Astrocyte (in vitro differentiated cells and primary cell): ENCODE results near the gene TNNI3. TPM values are rescaled to one million over a fixed set of nuclear protein-coding genes. Genes with fewer than 3 reads are reported as not detected.
A peak's percentile ranks its signal among the peaks of the same experiment; 100 is the strongest.

Source experiments
- DNase-seq: peaks from one replicate; pipeline ENCODE4 v3.0.0-alpha.2; 2010; ENCODE audit warnings: low read depth
- FAIRE-seq: peaks from 2 replicates; lab custom pipeline; 2011; peaks lifted over from hg19 to GRCh38; lab: Jason Lieb, UNC
- H2AFZ ChIP-seq: 2 replicates; pipeline ENCODE4 v1.6.0; 2012; ENCODE audit warnings: low read depth, low read length, inconsistent platforms
- H3K27ac ChIP-seq: 2 replicates; pipeline ENCODE4 v1.5.1; 2011; ENCODE audit warnings: low read depth, low read length, inconsistent platforms
- H3K27me3 ChIP-seq: 2 replicates; pipeline ENCODE4 v1.6.0; 2011; ENCODE audit warnings: low read length, inconsistent platforms; ENCODE audit not compliant: insufficient read depth
- H3K36me3 ChIP-seq: 2 replicates; pipeline ENCODE4 v1.5.1; 2011; ENCODE audit warnings: low read length, inconsistent platforms; ENCODE audit not compliant: insufficient read depth
- H3K4me1 ChIP-seq: 2 replicates; pipeline ENCODE4 v1.5.1; 2011; ENCODE audit warnings: low read length, inconsistent platforms; ENCODE audit not compliant: insufficient read depth
- H3K4me2 ChIP-seq: 2 replicates; pipeline ENCODE4 v1.6.0; 2012; ENCODE audit warnings: low read length, inconsistent platforms
- H3K4me3 ChIP-seq: 2 replicates; pipeline ENCODE4 v1.5.1; 2011; ENCODE audit warnings: low read depth, mild to moderate bottlenecking, low read length, inconsistent platforms; ENCODE audit not compliant: insufficient read depth
- H3K79me2 ChIP-seq: 2 replicates; pipeline ENCODE4 v1.6.0; 2012; ENCODE audit warnings: mild to moderate bottlenecking, low read length, inconsistent platforms; ENCODE audit not compliant: insufficient read depth
- H3K9ac ChIP-seq: 2 replicates; pipeline ENCODE4 v1.6.0; 2012; ENCODE audit warnings: mild to moderate bottlenecking, low read length, inconsistent platforms
- H3K9me3 ChIP-seq: 2 replicates; pipeline ENCODE4 v1.5.1; 2012; ENCODE audit warnings: low read depth, mild to moderate bottlenecking, low read length, inconsistent platforms; ENCODE audit not compliant: insufficient read depth
- H4K20me1 ChIP-seq: 2 replicates; pipeline ENCODE4 v1.6.0; 2012; ENCODE audit warnings: low read length, inconsistent platforms; ENCODE audit not compliant: insufficient read depth
- H3K27ac Mint-ChIP-seq: one replicate; pipeline ENCODE4 v1.8.0; 2021; ENCODE audit warnings: mild to moderate bottlenecking, mixed read lengths; ENCODE audit not compliant: unreplicated experiment
- H3K27me3 Mint-ChIP-seq: one replicate; pipeline ENCODE4 v1.8.0; 2021; ENCODE audit warnings: low read depth, mixed read lengths; ENCODE audit not compliant: unreplicated experiment
- H3K36me3 Mint-ChIP-seq: one replicate; pipeline ENCODE4 v1.8.0; 2021; ENCODE audit warnings: low read depth, mixed read lengths; ENCODE audit not compliant: unreplicated experiment
- H3K4me1 Mint-ChIP-seq: one replicate; pipeline ENCODE4 v1.8.0; 2021; ENCODE audit warnings: low read depth, mixed read lengths; ENCODE audit not compliant: unreplicated experiment
- H3K4me3 Mint-ChIP-seq: one replicate; pipeline ENCODE4 v1.8.0; 2021; ENCODE audit warnings: mild to moderate bottlenecking, moderate library complexity, mixed read lengths; ENCODE audit not compliant: unreplicated experiment
- H3K9me3 Mint-ChIP-seq: one replicate; pipeline ENCODE4 v1.8.0; 2021; ENCODE audit warnings: mild to moderate bottlenecking, mixed read lengths; ENCODE audit not compliant: unreplicated experiment
- EZH2 ChIP-seq: IDR thresholded peaks from 2 replicates; pipeline ENCODE4 v1.6.1; 2012; ENCODE audit warnings: mild to moderate bottlenecking, low read length, inconsistent platforms; ENCODE audit not compliant: insufficient read depth
- total RNA-seq: library from RNA; stranded (reverse); gene quantifications from 2 replicates; pipeline ENCODE4 v1.2.1, GENCODE V29; 2021
- TF ChIP-seq, protein P1 (sequence below): IDR thresholded peaks from 2 replicates; pipeline ENCODE4 v1.5.1; 2011; ENCODE audit warnings: low read depth, mild to moderate bottlenecking, inconsistent platforms, low read length, moderate library complexity; ENCODE audit not compliant: insufficient read depth

Gene TNNI3
- total RNA-seq, 1 donor from 2014 or later: not detected

GRCh38 chr19:55146705-55147273 lies 10.7 kb downstream of the TNNI3 start:
- Histone ChIP-seq H3K9me3 (no peaks in the 10 kb centered on the region), H3K4me2 (peak overlapping the region; percentile 30), H3K79me2 (no peaks in the 10 kb centered on the region), H3K9ac (no peak overlapping the region), H2AFZ (peak overlapping the region; percentile 41), H3K27ac (no peak overlapping the region), H4K20me1 (no peaks in the 10 kb centered on the region), H3K4me3 (no peak overlapping the region), H3K36me3 (no peaks in the 10 kb centered on the region), H3K27me3 (peaks cover 38% of the 10 kb centered on the region), H3K4me1 (peaks cover 2% of the 10 kb centered on the region)
- TF ChIP-seq, protein P1, sequence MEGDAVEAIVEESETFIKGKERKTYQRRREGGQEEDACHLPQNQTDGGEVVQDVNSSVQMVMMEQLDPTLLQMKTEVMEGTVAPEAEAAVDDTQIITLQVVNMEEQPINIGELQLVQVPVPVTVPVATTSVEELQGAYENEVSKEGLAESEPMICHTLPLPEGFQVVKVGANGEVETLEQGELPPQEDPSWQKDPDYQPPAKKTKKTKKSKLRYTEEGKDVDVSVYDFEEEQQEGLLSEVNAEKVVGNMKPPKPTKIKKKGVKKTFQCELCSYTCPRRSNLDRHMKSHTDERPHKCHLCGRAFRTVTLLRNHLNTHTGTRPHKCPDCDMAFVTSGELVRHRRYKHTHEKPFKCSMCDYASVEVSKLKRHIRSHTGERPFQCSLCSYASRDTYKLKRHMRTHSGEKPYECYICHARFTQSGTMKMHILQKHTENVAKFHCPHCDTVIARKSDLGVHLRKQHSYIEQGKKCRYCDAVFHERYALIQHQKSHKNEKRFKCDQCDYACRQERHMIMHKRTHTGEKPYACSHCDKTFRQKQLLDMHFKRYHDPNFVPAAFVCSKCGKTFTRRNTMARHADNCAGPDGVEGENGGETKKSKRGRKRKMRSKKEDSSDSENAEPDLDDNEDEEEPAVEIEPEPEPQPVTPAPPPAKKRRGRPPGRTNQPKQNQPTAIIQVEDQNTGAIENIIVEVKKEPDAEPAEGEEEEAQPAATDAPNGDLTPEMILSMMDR: no peak
- peak; percentile 66 for TF ChIP-seq EZH2
- no peaks in the 10 kb centered on the region for H3K36me3 Mint-ChIP-seq
- H3K4me1 Mint-ChIP-seq: peaks cover 2% of the 10 kb centered on the region
- DNase-seq (no peak), FAIRE-seq (no peak)
- H3K4me3 Mint-ChIP-seq: no peak overlapping the region
- no peak overlapping the region for H3K27ac Mint-ChIP-seq
- H3K27me3 Mint-ChIP-seq: peaks cover 41% of the 10 kb centered on the region
- peaks cover 2% of the 10 kb centered on the region for H3K9me3 Mint-ChIP-seq

- H3K9ac ChIP-seq: no peak overlapping the region
- H4K20me1 ChIP-seq: no peaks in the 10 kb centered on the region
- FAIRE-seq (no peak), DNase-seq (no peak)
- no peaks in the 10 kb centered on the region for H3K9me3 ChIP-seq
- TF ChIP-seq, protein P1: no peak
- no peak for TF ChIP-seq EZH2
- no peak overlapping the region for H3K4me3 Mint-ChIP-seq
- peaks cover 42% of the 10 kb centered on the region for H3K27me3 Mint-ChIP-seq
- peaks cover 2% of the 10 kb centered on the region for H3K9me3 Mint-ChIP-seq
- peaks cover 2% of the 10 kb centered on the region for H3K4me1 Mint-ChIP-seq
- no peaks in the 10 kb centered on the region for H3K36me3 ChIP-seq
- H3K79me2 ChIP-seq: no peaks in the 10 kb centered on the region
- peaks cover 38% of the 10 kb centered on the region for H3K27me3 ChIP-seq
- no peak overlapping the region for H3K27ac ChIP-seq
- peaks cover 2% of the 10 kb centered on the region for H3K4me1 ChIP-seq
- no peak overlapping the region for H2AFZ ChIP-seq
- H3K36me3 Mint-ChIP-seq: no peaks in the 10 kb centered on the region
- no peak overlapping the region for H3K4me2 ChIP-seq
- H3K4me3 ChIP-seq: no peak overlapping the region
- no peak overlapping the region for H3K27ac Mint-ChIP-seq
These were observed 11.3 kb downstream of the TNNI3 start for GRCh38 chr19:55146078-55146704.

GRCh38 chr19:55145232-55145631 lies 12.3 kb downstream of the TNNI3 start:
- Mint-ChIP-seq H3K9me3 (peaks cover 1% of the 10 kb centered on the region), H3K27ac (no peak overlapping the region), H3K4me1 (peaks cover 2% of the 10 kb centered on the region), H3K27me3 (peaks cover 40% of the 10 kb centered on the region), H3K4me3 (no peak overlapping the region), H3K36me3 (no peaks in the 10 kb centered on the region)
- Histone ChIP-seq H3K9me3 (no peaks in the 10 kb centered on the region), H3K4me3 (no peak overlapping the region), H3K4me2 (no peak overlapping the region), H3K9ac (no peak overlapping the region), H4K20me1 (no peaks in the 10 kb centered on the region), H3K27ac (no peak overlapping the region), H3K79me2 (no peaks in the 10 kb centered on the region), H3K4me1 (peaks cover 2% of the 10 kb centered on the region), H2AFZ (no peak overlapping the region), H3K27me3 (peaks cover 33% of the 10 kb centered on the region), H3K36me3 (no peaks in the 10 kb centered on the region)
- TF ChIP-seq, protein P1: no peak
- TF ChIP-seq EZH2: no peak
- DNase-seq (no peak), FAIRE-seq (no peak)
